Thymus (tissue), 11 donors: Measurements from ENCODE around the gene ADAMTS2. TPM values are rescaled to one million over a fixed set of nuclear protein-coding genes. Genes with fewer than 3 reads are reported as not detected.

Source experiments
- DNase-seq, 9 donors: peaks; one replicate each; pipeline ENCODE4 v3.0.0-alpha.2; 2013; ENCODE audit warnings: low spot score in 9 of 9, low read depth in 6 of 9, missing footprints in 1 of 9
- H3K27ac ChIP-seq, 2 donors: one replicate each; pipeline ENCODE4 v1.5.1; 2013; ENCODE audit warnings: control low read depth in 1 of 2, low read depth in 1 of 2, low read length in 1 of 2, mild to moderate bottlenecking in 1 of 2, moderate library complexity in 1 of 2
- H3K27me3 ChIP-seq, 2 donors: one replicate each; pipeline ENCODE4 v1.5.1; 2013; ENCODE audit warnings: low read length in 1 of 2; ENCODE audit not compliant: control insufficient read depth in 2 of 2, insufficient read depth in 1 of 2
- H3K36me3 ChIP-seq, 2 donors: one replicate each; pipeline ENCODE4 v1.5.1; 2013; ENCODE audit warnings: low read length in 1 of 2, mild to moderate bottlenecking in 1 of 2, moderate library complexity in 1 of 2; ENCODE audit not compliant: control insufficient read depth in 2 of 2, insufficient read depth in 2 of 2
- H3K4me1 ChIP-seq, 2 donors: one replicate each; pipeline ENCODE4 v1.5.1; 2013; ENCODE audit warnings: low read length in 2 of 2; ENCODE audit not compliant: control insufficient read depth in 2 of 2, insufficient read depth in 2 of 2
- H3K4me3 ChIP-seq, 2 donors: one replicate each; pipeline ENCODE4 v1.5.1; 2013; ENCODE audit warnings: low read length in 2 of 2, control low read depth in 1 of 2, mild to moderate bottlenecking in 1 of 2
- H3K9me3 ChIP-seq, 2 donors: one replicate each; pipeline ENCODE4 v1.5.1; 2013; ENCODE audit warnings: low read length in 1 of 2, mild to moderate bottlenecking in 1 of 2; ENCODE audit not compliant: control insufficient read depth in 2 of 2, insufficient read depth in 1 of 2
- WGBS: extraction: QIAGEN DNeasy Blood & Tissue Kit; methylation state at CpG from one replicate; pipeline ENCODE4 v1.1.7; 2013; 5-methylcytosine and 5-hydroxymethylcytosine counted together
- polyA plus RNA-seq: library from polyadenylated mRNA; stranded (reverse); fragments of 200-250 nt; gene quantifications from one replicate; pipeline ENCODE4 v1.2.3, GENCODE V29; 2013
- total RNA-seq: library from RNA; stranded (reverse); fragments of 120-200 nt; gene quantifications from one replicate; pipeline ENCODE4 v1.2.4, GENCODE V29; 2013
- donor health status: healthy.

The ADAMTS2 gene
- total and polyA plus RNA-seq, 2 donors: 1.3 to 1.4 TPM

DNA sequence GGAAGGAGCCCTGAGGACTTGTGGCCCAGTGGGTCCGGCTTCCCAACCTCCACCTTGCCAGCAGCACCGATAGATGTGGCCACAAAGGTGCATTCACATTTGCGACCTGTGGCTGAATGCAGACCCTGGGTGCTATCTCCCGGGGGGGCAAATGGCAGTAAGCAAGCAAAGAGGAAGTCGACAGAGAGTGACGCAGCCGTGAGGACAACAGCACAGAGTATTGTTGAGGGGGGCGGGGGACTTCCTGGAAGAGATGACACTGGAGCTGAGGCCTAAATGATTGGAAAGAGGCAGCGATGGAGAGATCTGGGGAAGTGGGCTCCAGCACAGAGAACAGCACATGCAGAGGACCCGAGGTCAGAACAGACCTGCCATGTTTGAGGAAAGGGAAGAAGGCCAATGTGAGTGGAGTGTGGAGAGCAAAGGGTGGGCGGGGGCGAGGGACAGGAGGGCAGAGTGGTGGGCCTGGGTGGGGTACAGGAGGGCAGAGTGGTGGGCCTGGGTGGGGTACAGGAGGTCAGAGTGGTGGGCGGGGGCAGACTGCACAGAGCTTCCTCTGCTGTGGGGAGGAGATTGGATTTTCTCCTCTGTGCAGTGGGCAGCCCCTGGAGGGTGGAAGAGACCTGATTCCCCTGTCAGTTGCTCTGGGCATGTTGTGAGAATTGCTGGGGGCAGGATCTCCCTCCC is 42.6 kb downstream of the ADAMTS2 start:
- Histone ChIP-seq H3K27me3 (no peaks in the 10 kb centered on the region), H3K4me1 (no peaks in the 10 kb centered on the region), H3K36me3 (no peaks in the 10 kb centered on the region), H3K9me3 (peaks cover 0 to 4% of the 10 kb centered on the region in 2 donors), H3K27ac (no peak overlapping the region), H3K4me3 (no peak overlapping the region)
- 70% methylated on average over 13 of the region's 13 CpGs for WGBS
- no peak for DNase-seq

DNA sequence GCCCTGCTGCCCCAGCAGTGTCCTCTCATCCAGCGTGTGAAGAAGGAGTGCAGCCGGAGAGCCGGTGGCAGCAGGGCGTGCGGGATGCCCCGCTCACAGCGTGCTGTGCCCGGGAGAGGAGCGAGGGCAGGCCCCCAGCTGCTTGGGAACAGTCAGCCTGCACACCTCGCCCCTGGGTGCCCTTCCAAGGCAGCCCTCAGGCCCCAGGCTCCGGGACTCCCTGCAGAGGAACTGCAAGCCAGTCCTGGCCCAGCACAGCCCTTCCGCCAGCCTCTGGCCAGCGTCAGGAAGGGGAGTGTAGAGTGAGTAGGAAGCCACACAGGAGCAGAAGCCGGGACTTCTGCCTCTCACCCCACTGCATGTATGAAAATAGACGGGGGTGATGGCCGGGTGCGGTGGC is 43.5 kb downstream of the ADAMTS2 start:
- Histone ChIP-seq H3K9me3 (peaks cover 0 to 4% of the 10 kb centered on the region in 2 donors), H3K36me3 (no peaks in the 10 kb centered on the region), H3K4me1 (no peaks in the 10 kb centered on the region), H3K4me3 (no peak overlapping the region), H3K27ac (no peak overlapping the region), H3K27me3 (no peaks in the 10 kb centered on the region)
- WGBS: 72% methylated on average over 17 of the region's 17 CpGs
- no peak for DNase-seq

- H3K4me1 ChIP-seq: no peaks in the 10 kb centered on the region
- H3K9me3 ChIP-seq: peaks cover 0 to 4% of the 10 kb centered on the region in 2 donors
- no peak for DNase-seq
- no peak overlapping the region for H3K27ac ChIP-seq
- 97% methylated on average over 6 of the region's 6 CpGs for WGBS
- no peaks in the 10 kb centered on the region for H3K27me3 ChIP-seq
- no peaks in the 10 kb centered on the region for H3K36me3 ChIP-seq
- no peak overlapping the region for H3K4me3 ChIP-seq
Observed at GRCh38 chr5:179301376-179301775, 43.9 kb downstream of the ADAMTS2 start.

- no peak overlapping the region for H3K27ac ChIP-seq
- H3K27me3 ChIP-seq: no peaks in the 10 kb centered on the region
- peaks cover 0 to 4% of the 10 kb centered on the region in 2 donors for H3K9me3 ChIP-seq
- no peak for DNase-seq
- H3K4me1 ChIP-seq: no peaks in the 10 kb centered on the region
- WGBS: 95% methylated on average over 14 of the region's 14 CpGs
- H3K36me3 ChIP-seq: no peaks in the 10 kb centered on the region
- no peak overlapping the region for H3K4me3 ChIP-seq
Observed at GRCh38 chr5:179300581-179301180, 44.6 kb downstream of the ADAMTS2 start.

DNA sequence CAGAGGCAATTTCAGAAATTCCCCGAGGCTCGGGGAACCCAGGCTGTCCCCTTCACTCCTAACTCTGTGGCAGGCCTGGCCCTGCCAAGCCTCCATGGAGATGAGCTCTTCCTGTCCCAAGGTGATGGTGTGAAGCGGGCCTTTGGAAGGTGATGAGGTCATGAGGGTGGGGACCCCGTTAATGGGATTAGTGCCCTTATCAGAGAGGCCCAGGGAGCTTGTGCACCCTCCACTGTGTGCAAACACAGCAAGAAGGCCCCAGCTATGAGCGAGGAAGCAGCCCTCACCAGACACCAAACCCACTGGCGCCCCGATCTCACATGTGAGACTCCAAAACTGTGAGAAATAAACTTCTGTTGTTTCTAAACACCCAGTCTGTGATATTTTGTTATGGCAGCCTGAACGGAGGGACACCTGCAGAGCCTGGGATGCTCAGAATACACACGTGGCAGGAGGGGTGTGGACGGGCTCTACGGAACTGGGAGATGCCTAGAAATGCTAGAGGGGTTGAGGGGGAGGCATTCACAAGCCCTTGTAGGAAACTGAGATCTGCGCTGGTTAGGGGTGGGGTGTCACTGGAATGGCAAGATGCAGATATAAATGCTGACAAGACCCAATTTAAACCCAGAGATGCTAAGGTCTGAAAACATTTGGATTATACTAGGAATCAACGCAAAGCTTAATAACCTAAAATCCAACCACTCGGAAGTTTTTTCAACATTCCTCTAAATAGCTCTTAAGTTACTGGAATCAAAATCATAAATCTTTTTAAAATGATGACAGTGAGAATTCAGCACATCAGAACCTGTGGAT is 46.9 kb downstream of the ADAMTS2 start:
- 94% methylated on average over 14 of the region's 14 CpGs for WGBS
- H3K4me1 ChIP-seq: no peaks in the 10 kb centered on the region

GRCh38 chr5:179297486-179298180 is 47.6 kb downstream of the ADAMTS2 start:
- WGBS: 96% methylated on average over 16 of the region's 16 CpGs
- no peak overlapping the region for H3K4me3 ChIP-seq
- no peaks in the 10 kb centered on the region for H3K27me3 ChIP-seq
- H3K4me1 ChIP-seq: no peaks in the 10 kb centered on the region
- no peaks in the 10 kb centered on the region for H3K36me3 ChIP-seq
- no peak overlapping the region for H3K27ac ChIP-seq
- no peak for DNase-seq
- H3K9me3 ChIP-seq: no peaks in the 10 kb centered on the region

More for the DNA sequence above, 46.9 kb downstream of the ADAMTS2 start:
- Histone ChIP-seq H3K27ac (no peak overlapping the region), H3K27me3 (no peaks in the 10 kb centered on the region), H3K36me3 (no peaks in the 10 kb centered on the region), H3K9me3 (no peaks in the 10 kb centered on the region), H3K4me3 (no peak overlapping the region)
- DNase-seq: no peak

DNA sequence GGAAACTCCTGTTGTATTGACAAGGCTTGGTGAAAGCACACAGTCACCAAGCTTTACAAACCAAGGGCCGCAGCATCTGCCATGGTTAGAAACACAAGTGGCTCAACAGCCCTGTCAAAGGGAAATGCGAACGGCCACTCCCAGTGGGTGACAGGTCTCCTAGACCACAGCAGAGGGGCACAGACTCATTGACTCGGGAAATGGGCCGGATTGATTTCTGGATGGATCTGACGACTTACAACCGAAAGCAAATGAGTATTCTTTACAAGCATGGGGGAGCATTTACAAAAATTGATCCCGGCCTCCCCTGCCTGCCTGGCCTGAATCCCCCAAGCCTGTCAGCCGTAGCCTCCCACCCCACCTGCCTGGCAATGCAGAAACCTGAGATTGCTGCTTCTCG is 48.2 kb downstream of the ADAMTS2 start:
- Histone ChIP-seq H3K4me1 (no peaks in the 10 kb centered on the region), H3K36me3 (no peaks in the 10 kb centered on the region), H3K4me3 (no peak overlapping the region), H3K27me3 (no peaks in the 10 kb centered on the region), H3K9me3 (no peaks in the 10 kb centered on the region), H3K27ac (no peak overlapping the region)
- DNase-seq: no peak
- WGBS: 97% methylated on average over 10 of the region's 10 CpGs

GRCh38 chr5:179296150-179296821 is 49.0 kb downstream of the ADAMTS2 start:
- Histone ChIP-seq H3K4me1 (no peaks in the 10 kb centered on the region), H3K36me3 (no peaks in the 10 kb centered on the region), H3K27ac (no peak overlapping the region), H3K9me3 (no peaks in the 10 kb centered on the region), H3K4me3 (no peak overlapping the region), H3K27me3 (no peaks in the 10 kb centered on the region)
- DNase-seq: no peak
- WGBS: 93% methylated on average over 22 of the region's 22 CpGs
